HepG2 (cell line): ENCODE results near the gene DHX36. TPM values are rescaled to one million over a fixed set of nuclear protein-coding genes. Genes with fewer than 3 reads are reported as not detected.

Source experiments
- ATAC-seq: fragments of 200-7000 bp; cut with Tn5 transposase; 3 replicates; pipeline ENCODE4 v1.9.1; 2020; ENCODE audit warnings: mild to moderate bottlenecking, moderate library complexity
- BruUV-seq: library from RNA; stranded (reverse); fragments of 400-500 nt; replicated peaks from 2 replicates; lab custom pipeline; 2021; lab: Mats Ljungman, UMichigan
- CTCF ChIA-PET: fragments of 300-600 bp; formaldehyde crosslinking; extraction: SDS; loops from one replicate; lab custom pipeline; 2021; ENCODE audit warnings: low total read pairs, inconsistent platforms, low intra/inter-chr PET ratio; lab: Yijun Ruan, JAX
- POLR2A ChIA-PET: fragments of 350-600 bp; sonication (Branson Sonifier 250); formaldehyde crosslinking; loops from one replicate; lab custom pipeline; 2020; ENCODE audit warnings: antibody characterized with exemption, inconsistent platforms; lab: Yijun Ruan, JAX
- DNase-seq: peaks from one replicate; pipeline ENCODE4 v3.0.0-alpha.2; 2015; ENCODE audit warnings: low spot score
- FAIRE-seq: peaks from 3 replicates; lab custom pipeline; 2011; peaks lifted over from hg19 to GRCh38; lab: Jason Lieb, UNC
- H2AFZ ChIP-seq: one replicate; pipeline ENCODE4 v1.6.1; 2011; ENCODE audit warnings: low read length, inconsistent platforms
- H3K27ac ChIP-seq: fragments of 300-600 bp; 3 replicates; pipeline ENCODE4 v1.8.0; 2011; ENCODE audit warnings: mixed run types, mild to moderate bottlenecking, mixed read lengths, low read length, inconsistent platforms; ENCODE audit not compliant: insufficient read depth; ENCODE audit errors: extremely low read length
- H3K27me3 ChIP-seq, 2 experiments: fragments of 200-600 bp in 1 of 2; 2 replicates in 1 of 2; 3 replicates in 1 of 2; pipeline versions ENCODE4 v1.6.0 to v1.8.0; 2011; ENCODE audit warnings: low read length in 2 of 2, mild to moderate bottlenecking in 2 of 2, moderate library complexity in 2 of 2, inconsistent platforms in 1 of 2; ENCODE audit not compliant: insufficient read depth in 2 of 2, control insufficient read depth in 1 of 2
- H3K36me3 ChIP-seq, 2 experiments: fragments of 200-600 bp in 1 of 2; replicated peaks in 1 of 2; 2 replicates in 1 of 2; 3 replicates in 1 of 2; pipeline versions ENCODE4 v1.5.1 to v1.8.0; 2011; ENCODE audit warnings: low read length in 2 of 2, inconsistent platforms in 1 of 2; ENCODE audit not compliant: insufficient read depth in 2 of 2, control insufficient read depth in 1 of 2
- H3K4me1 ChIP-seq: 2 replicates; pipeline ENCODE4 v1.5.1; 2012; ENCODE audit warnings: low read length, inconsistent platforms; ENCODE audit not compliant: insufficient read depth
- H3K4me2 ChIP-seq: 2 replicates; pipeline ENCODE4 v1.6.0; 2011; ENCODE audit warnings: low read depth, low read length, inconsistent platforms
- H3K4me3 ChIP-seq, 3 experiments: fragments of 200-600 bp in 1 of 3; sonication (generic), shearing (Covaris generic) in 1 of 3; replicated peaks in 1 of 3; 2 replicates each; pipeline ENCODE4 v1.5.1; 2011 to 2016; ENCODE audit warnings: low read length in 3 of 3, inconsistent platforms in 2 of 3, low read depth in 2 of 3, mild to moderate bottlenecking in 2 of 3, control low read depth in 1 of 3, mixed read lengths in 1 of 3; ENCODE audit not compliant: insufficient read depth in 1 of 3
- H3K79me2 ChIP-seq: one replicate; pipeline ENCODE4 v1.6.1; 2011; ENCODE audit warnings: low read length, inconsistent platforms; ENCODE audit not compliant: insufficient read depth
- H3K9ac ChIP-seq: 2 replicates; pipeline ENCODE4 v1.6.0; 2011; ENCODE audit warnings: mild to moderate bottlenecking, low read depth, low read length, inconsistent platforms; ENCODE audit not compliant: insufficient read depth
- H3K9me3 ChIP-seq: 2 replicates; pipeline ENCODE4 v1.5.1; 2012; ENCODE audit warnings: mild to moderate bottlenecking, low read length
- H4K20me1 ChIP-seq: 2 replicates; pipeline ENCODE4 v1.6.0; 2011; ENCODE audit warnings: inconsistent platforms, mild to moderate bottlenecking, low read length, moderate library complexity; ENCODE audit not compliant: insufficient read depth
- ADNP ChIP-seq: sonication (generic); formaldehyde crosslinking; IDR thresholded peaks from 2 replicates; pipeline ENCODE4 v1.4.0; 2020; ENCODE audit warnings: missing genetic modification reagents
- ARNT2 ChIP-seq: sonication (generic); formaldehyde crosslinking; IDR thresholded peaks from 2 replicates; pipeline ENCODE4 v1.8.0; 2022; ENCODE audit warnings: mild to moderate bottlenecking, low read depth, missing genetic modification reagents, moderate library complexity
- BRCA1 ChIP-seq: sonication (generic); formaldehyde crosslinking; IDR thresholded peaks from 2 replicates; pipeline ENCODE4 v1.4.0; 2020; ENCODE audit warnings: missing genetic modification reagents
- PBX3 ChIP-seq: sonication (generic); formaldehyde crosslinking; IDR thresholded peaks from 2 replicates; pipeline ENCODE4 v1.8.1; 2023; ENCODE audit warnings: missing genetic modification reagents, inconsistent platforms, borderline replicate concordance
- PREB ChIP-seq: sonication (generic); formaldehyde crosslinking; IDR thresholded peaks from 2 replicates; pipeline ENCODE4 v1.4.0; 2020; ENCODE audit warnings: missing genetic modification reagents
- ZNF17 ChIP-seq: sonication (generic); formaldehyde crosslinking; IDR thresholded peaks from 2 replicates; pipeline ENCODE4 v1.5.0; 2020; ENCODE audit warnings: mild to moderate bottlenecking, missing genetic modification reagents
- in situ Hi-C: cut with HindIII; loops from 2 replicates; pipeline ENCODE4 v1.10.0; 2017; ENCODE audit warnings: low pct_unique_long_range_greater_than_20kb; ENCODE audit not compliant: extremely low pct_ligation_motif_present
- intact Hi-C: fragments of 100-400 bp; cut with micrococcal nuclease; formaldehyde crosslinking; loops from one replicate; pipeline ENCODE4 v1.10.0; 2022; ENCODE audit not compliant: unreplicated experiment
- polyA plus RNA-seq, 8 experiments: library from polyadenylated mRNA; depleted of rRNA in 3 of 8; stranded (reverse) in 7 of 8; unstranded in 1 of 8; fragments of >200 nt; fragmentation: Illumina TruSeq in 4 of 8; extraction: Trizol in 4 of 8; gene quantifications; 2 replicates each; pipeline versions ENCODE4 v1.2.1 to v1.2.3, GENCODE V29; 2011 to 2016; ENCODE audit warnings: low read depth in 4 of 8, missing spikeins in 1 of 8, mixed read lengths in 1 of 8; ENCODE audit not compliant: insufficient read depth in 1 of 8
- total RNA-seq, 5 experiments: library from RNA; depleted of rRNA; stranded (reverse); fragments of >200 nt; fragmentation: Illumina TruSeq; extraction: Trizol; gene quantifications; 2 replicates each; pipeline ENCODE4 v1.2.3, GENCODE V29; 2016; ENCODE audit warnings: low read depth in 1 of 5
- TF ChIP-seq, protein P1 (sequence below): sonication (generic); formaldehyde crosslinking; IDR thresholded peaks from 2 replicates; pipeline ENCODE4 v1.5.0; 2020; ENCODE audit warnings: mild to moderate bottlenecking, low read depth, missing genetic modification reagents, borderline replicate concordance

DHX36 gene
- total and polyA plus RNA-seq, 2 of the 13 experiments (the other 11 are each of a cell fraction or from before 2014, with no cell fraction given), result 30.3 to 44.2 TPM

- no peaks in the 10 kb centered on the region for H3K27me3 ChIP-seq
- H3K4me2 ChIP-seq, result no peak overlapping the region
- H2AFZ ChIP-seq, result no peak overlapping the region
- no peak for FAIRE-seq
- CTCF ChIA-PET, result no interaction called here
- in situ Hi-C loops (no loop called here), intact Hi-C loops (no loop called here)
- no peaks in the 10 kb centered on the region for H4K20me1 ChIP-seq
- DNase-seq, result no peak
- TF ChIP-seq, protein P1, sequence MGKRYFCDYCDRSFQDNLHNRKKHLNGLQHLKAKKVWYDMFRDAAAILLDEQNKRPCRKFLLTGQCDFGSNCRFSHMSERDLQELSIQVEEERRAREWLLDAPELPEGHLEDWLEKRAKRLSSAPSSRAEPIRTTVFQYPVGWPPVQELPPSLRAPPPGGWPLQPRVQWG, result no peak
- TF ChIP-seq PREB, result no peak
- TF ChIP-seq BRCA1, result no peak
- TF ChIP-seq ADNP, result no peak
- no peak for TF ChIP-seq ARNT2 (CRISPR knock-in tag)
- TF ChIP-seq PBX3 (CRISPR knock-in tag), result no peak
- TF ChIP-seq ZNF17 (CRISPR knock-in tag), result no peak
- TF ChIP-seq, all 625 proteins: peak for 0
- Histone ChIP-seq H3K36me3 (no peaks in the 10 kb centered on the region), H3K79me2 (no peaks in the 10 kb centered on the region), H3K4me3 (no peak overlapping the region), H3K9ac (no peak overlapping the region), H3K9me3 (no peaks in the 10 kb centered on the region), H3K27ac (no peak overlapping the region), H3K4me1 (no peaks in the 10 kb centered on the region)
- BruUV-seq, result no TSS peak
- POLR2A ChIA-PET, result no interaction called here
- no peak for ATAC-seq
These were observed 40.6 kb upstream of the DHX36 start for GRCh38 chr3:154364849-154365248.
